Vagina (tissue), 2 donors: ENCODE measurements around the gene TGFBR3L. TPM values are rescaled to one million over a fixed set of nuclear protein-coding genes. Genes with fewer than 3 reads are reported as not detected.
"Not testable (repeated sequence)": the region's sequence is repeated elsewhere in the genome, so short reads cannot be mapped to it uniquely, and the experiment has no call there.

ENCODE experiments used
- DNase-seq, 2 donors: peaks; one replicate each; pipeline ENCODE4 v3.0.0-alpha.2; 2017; ENCODE audit errors: extremely low spot score in 2 of 2
- H3K27ac ChIP-seq: fragments of 200-600 bp; sonication (generic); one replicate; pipeline ENCODE4 v1.5.1; 2019
- H3K27me3 ChIP-seq: fragments of 200-600 bp; sonication (generic); one replicate; pipeline ENCODE4 v1.5.1; 2019
- H3K36me3 ChIP-seq, 2 donors: fragments of 200-600 bp; sonication (generic); one replicate each; pipeline ENCODE4 v1.5.1; 2017 to 2019
- H3K4me1 ChIP-seq: fragments of 200-600 bp; sonication (generic); one replicate; pipeline ENCODE4 v1.5.1; 2019
- H3K4me3 ChIP-seq, 2 donors: fragments of 200-600 bp; sonication (generic); 1 replicate in 1 of 2; 2 replicates in 1 of 2; pipeline ENCODE4 v1.5.1; 2016 to 2019
- H3K9me3 ChIP-seq: fragments of 200-600 bp; sonication (generic); one replicate; pipeline ENCODE4 v1.5.1; 2019
- POLR2A ChIP-seq, 2 donors: fragments of 450-650 bp; IDR thresholded peaks; one replicate each; pipeline ENCODE4 v1.6.1; 2017; ENCODE audit warnings: antibody characterized with exemption in 2 of 2, mild to moderate bottlenecking in 2 of 2, moderate library complexity in 2 of 2
- POLR2AphosphoS5 ChIP-seq, 2 donors: sonication (generic); formaldehyde crosslinking; IDR thresholded peaks; one replicate each; pipeline ENCODE4 v1.9.0; 2017; ENCODE audit warnings: antibody characterized with exemption in 2 of 2, mild to moderate bottlenecking in 2 of 2, low read depth in 1 of 2; ENCODE audit not compliant: insufficient read depth in 1 of 2
- intact Hi-C: fragments of 100-400 bp; cut with DNase I; formaldehyde crosslinking; loops from one replicate; pipeline ENCODE4 v1.15.1; 2023
- total RNA-seq: library from RNA; depleted of rRNA; stranded (reverse); fragments of >200 nt; gene quantifications from one replicate; pipeline ENCODE4 v1.2.3, GENCODE V29; 2016
- TF ChIP-seq, protein P1 (sequence below), 3 experiments: fragments of 450-650 bp in 2 of 3; fragments of 200-600 bp in 1 of 3; sonication (generic) in 1 of 3; IDR thresholded peaks; one replicate each; pipeline ENCODE4 v1.5.1; 2017 to 2019; ENCODE audit warnings: antibody characterized with exemption in 3 of 3, mild to moderate bottlenecking in 2 of 3, moderate library complexity in 2 of 3

The TGFBR3L gene
- total RNA-seq, 1 donor from 2014 or later, result 1.5 TPM

DNA sequence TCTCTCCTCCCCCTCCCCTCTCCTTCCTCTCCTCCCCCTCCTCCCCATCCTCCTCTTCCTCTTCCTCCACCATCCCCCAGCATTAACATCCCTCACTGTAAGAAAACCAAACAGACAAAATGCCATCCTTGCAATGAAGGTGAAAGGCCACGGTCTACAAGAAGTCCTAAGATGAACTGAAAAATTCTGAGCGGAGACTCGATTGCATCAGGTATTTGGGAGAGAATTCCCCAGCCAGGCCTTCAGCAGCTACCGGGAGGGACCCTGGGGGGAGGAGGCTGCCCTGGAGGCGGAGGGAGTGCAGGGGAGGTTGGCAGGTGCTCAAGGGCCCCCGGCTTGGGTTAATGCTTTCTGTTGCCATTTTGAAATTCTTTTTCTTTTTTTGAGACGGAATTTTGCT is 38.9 kb downstream of the TGFBR3L start:
- Histone ChIP-seq H3K36me3 (no peaks in the 10 kb centered on the region), H3K4me1 (no peaks in the 10 kb centered on the region), H3K27me3 (no peaks in the 10 kb centered on the region), H3K9me3 (no peaks in the 10 kb centered on the region), H3K4me3 (no peak overlapping the region), H3K27ac (no peak overlapping the region)
- intact Hi-C loops, result no loop called here
- TF ChIP-seq, protein P1, sequence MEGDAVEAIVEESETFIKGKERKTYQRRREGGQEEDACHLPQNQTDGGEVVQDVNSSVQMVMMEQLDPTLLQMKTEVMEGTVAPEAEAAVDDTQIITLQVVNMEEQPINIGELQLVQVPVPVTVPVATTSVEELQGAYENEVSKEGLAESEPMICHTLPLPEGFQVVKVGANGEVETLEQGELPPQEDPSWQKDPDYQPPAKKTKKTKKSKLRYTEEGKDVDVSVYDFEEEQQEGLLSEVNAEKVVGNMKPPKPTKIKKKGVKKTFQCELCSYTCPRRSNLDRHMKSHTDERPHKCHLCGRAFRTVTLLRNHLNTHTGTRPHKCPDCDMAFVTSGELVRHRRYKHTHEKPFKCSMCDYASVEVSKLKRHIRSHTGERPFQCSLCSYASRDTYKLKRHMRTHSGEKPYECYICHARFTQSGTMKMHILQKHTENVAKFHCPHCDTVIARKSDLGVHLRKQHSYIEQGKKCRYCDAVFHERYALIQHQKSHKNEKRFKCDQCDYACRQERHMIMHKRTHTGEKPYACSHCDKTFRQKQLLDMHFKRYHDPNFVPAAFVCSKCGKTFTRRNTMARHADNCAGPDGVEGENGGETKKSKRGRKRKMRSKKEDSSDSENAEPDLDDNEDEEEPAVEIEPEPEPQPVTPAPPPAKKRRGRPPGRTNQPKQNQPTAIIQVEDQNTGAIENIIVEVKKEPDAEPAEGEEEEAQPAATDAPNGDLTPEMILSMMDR (IDR thresholded peaks at IDR 0.05), result no peak
- TF ChIP-seq POLR2AphosphoS5 (IDR thresholded peaks at IDR 0.05; ENCODE audit: insufficient read depth in 1 of 2, low read depth in 1 of 2) (no peak), POLR2A (IDR thresholded peaks at IDR 0.05) (no peak)
- no peak for DNase-seq

DNA sequence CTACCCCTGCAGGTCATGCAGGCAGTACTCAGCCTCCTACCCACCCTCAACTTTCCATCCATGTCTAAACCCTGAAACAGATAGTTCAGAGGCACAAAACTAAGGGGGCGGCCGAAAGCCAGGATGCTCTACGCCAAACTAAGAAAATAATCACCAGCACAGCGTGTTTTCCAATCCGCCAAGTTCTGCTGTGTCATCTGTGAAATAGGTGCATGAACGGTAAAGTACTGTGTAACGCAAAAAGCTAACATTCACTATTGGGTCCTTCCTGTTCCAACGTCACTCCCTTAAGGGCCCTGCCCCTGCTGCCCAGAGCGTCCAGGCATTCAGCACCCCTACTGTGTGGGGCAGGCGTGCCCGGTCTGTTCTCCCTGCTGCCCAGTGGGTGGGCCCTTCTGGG is 41.1 kb downstream of the TGFBR3L start:
- Histone ChIP-seq H3K4me1 (no peaks in the 10 kb centered on the region), H3K4me3 (no peak overlapping the region), H3K36me3 (peaks cover 0 to under 1% of the 10 kb centered on the region in 2 donors), H3K9me3 (no peaks in the 10 kb centered on the region), H3K27ac (no peak overlapping the region), H3K27me3 (no peaks in the 10 kb centered on the region)
- DNase-seq, result no peak
- TF ChIP-seq POLR2A (IDR thresholded peaks at IDR 0.05) (no peak), POLR2AphosphoS5 (IDR thresholded peaks at IDR 0.05; ENCODE audit: insufficient read depth in 1 of 2, low read depth in 1 of 2) (no peak)
- TF ChIP-seq, protein P1 (IDR thresholded peaks at IDR 0.05), result no peak
- intact Hi-C loops, result no loop called here

DNA sequence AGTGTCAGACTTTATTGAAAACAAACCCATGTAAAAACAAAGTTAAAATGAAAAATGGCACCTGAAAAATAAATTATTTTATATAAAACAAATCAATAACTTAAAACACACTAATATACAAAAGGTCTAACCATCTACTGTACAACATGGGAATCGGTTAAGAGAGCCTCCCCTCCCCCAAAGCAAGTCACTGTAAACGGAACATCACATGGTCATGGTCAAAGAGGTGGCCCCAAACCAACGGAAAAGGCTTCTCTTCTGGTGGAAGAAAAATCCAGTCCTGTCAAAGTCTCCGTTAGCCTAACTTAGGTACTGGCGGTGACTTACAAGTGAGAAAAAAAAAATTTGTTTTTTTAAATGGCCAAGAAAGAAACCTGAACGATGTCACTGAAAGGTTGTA is 44.6 kb downstream of the TGFBR3L start:
- Histone ChIP-seq H3K36me3 (peaks cover 0 to 30% of the 10 kb centered on the region in 2 donors), H3K27ac (no peak overlapping the region), H3K4me3 (no peak overlapping the region), H3K4me1 (no peaks in the 10 kb centered on the region), H3K9me3 (no peaks in the 10 kb centered on the region), H3K27me3 (no peaks in the 10 kb centered on the region)
- intact Hi-C loops, result no loop called here
- TF ChIP-seq, protein P1 (IDR thresholded peaks at IDR 0.05), result no peak
- no peak for TF ChIP-seq POLR2AphosphoS5 (IDR thresholded peaks at IDR 0.05; ENCODE audit: insufficient read depth in 1 of 2, low read depth in 1 of 2)
- TF ChIP-seq POLR2A (IDR thresholded peaks at IDR 0.05), result no peak
- no peak for DNase-seq

DNA sequence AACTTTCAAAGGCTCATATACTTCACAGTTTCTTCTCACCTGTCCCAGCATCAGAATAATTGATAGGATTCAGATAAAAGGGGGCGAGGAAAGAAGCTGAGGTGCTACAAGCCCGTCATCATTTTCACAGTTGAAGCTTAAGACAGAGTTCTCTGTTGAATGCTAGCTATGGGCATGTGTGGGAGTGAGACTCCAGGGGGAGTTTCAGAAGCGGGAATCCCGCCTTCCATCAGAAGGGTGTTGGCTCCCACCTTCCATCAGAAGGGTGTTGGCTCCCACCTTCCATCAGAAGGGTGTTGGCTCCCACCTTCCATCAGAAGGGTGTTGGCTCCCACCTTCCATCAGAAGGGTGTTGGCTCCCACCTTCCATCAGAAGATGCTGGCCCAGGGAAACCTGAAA is 46.5 kb downstream of the TGFBR3L start:
- DNase-seq, intact Hi-C loops, H3K27ac ChIP-seq, H3K9me3 ChIP-seq, H3K4me1 ChIP-seq, H3K27me3 ChIP-seq, H3K4me3 ChIP-seq: not testable (repeated sequence)
- H3K36me3 ChIP-seq, result peaks cover 0 to 31% of the 10 kb centered on the region in 2 donors

DNA sequence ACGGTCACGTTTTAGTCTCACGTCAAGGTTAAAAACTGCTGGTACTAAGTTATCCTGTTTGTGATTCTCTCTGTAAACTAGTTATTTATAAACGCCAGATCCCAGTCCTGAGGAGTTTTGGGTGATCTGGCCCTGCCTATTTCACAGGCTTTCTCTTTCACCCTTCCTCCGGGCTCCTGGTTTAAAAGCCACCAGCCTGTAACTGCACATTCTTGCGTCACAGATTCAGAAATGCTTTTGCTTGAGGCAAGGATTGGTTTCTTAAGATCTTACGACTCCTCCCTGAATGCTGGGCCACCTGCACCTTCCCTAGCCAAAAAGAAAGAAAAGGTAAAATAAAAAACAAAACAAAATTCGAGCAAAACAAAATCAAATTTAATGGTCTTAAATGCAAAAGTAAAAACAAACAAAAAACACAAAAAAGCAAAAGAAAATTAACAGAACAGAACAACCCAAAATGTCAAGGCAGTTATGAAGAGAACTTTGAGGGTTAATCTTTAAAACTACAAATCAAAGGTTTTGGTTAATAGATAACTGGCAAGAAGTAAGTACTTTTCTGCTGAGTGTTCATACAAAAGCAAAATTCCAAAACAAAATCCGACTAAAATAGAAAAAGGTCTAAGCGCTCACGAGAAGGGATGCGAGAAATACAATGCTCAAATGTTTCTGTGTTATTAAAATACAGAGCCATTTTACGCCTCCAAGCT is 47.4 kb downstream of the TGFBR3L start:
- peaks cover 0 to 41% of the 10 kb centered on the region in 2 donors for H3K36me3 ChIP-seq
- H3K9me3 ChIP-seq, result no peaks in the 10 kb centered on the region
- H3K27ac ChIP-seq, result no peak overlapping the region
- no peaks in the 10 kb centered on the region for H3K4me1 ChIP-seq
- H3K27me3 ChIP-seq, result no peaks in the 10 kb centered on the region
- DNase-seq, result no peak
- TF ChIP-seq POLR2AphosphoS5 (IDR thresholded peaks at IDR 0.05; ENCODE audit: insufficient read depth in 1 of 2, low read depth in 1 of 2), result no peak
- TF ChIP-seq POLR2A (IDR thresholded peaks at IDR 0.05), result no peak
- TF ChIP-seq, protein P1 (IDR thresholded peaks at IDR 0.05), result no peak
- intact Hi-C loops, result no loop called here
- no peak overlapping the region for H3K4me3 ChIP-seq
